ENCODE results near the gene MRPS12.

GRCh38 chr19:38929929-38930775 lies 592 bp upstream of the MRPS12 start, which contains the start of gene SARS2:
- TF ChIP-seq, protein P1, sequence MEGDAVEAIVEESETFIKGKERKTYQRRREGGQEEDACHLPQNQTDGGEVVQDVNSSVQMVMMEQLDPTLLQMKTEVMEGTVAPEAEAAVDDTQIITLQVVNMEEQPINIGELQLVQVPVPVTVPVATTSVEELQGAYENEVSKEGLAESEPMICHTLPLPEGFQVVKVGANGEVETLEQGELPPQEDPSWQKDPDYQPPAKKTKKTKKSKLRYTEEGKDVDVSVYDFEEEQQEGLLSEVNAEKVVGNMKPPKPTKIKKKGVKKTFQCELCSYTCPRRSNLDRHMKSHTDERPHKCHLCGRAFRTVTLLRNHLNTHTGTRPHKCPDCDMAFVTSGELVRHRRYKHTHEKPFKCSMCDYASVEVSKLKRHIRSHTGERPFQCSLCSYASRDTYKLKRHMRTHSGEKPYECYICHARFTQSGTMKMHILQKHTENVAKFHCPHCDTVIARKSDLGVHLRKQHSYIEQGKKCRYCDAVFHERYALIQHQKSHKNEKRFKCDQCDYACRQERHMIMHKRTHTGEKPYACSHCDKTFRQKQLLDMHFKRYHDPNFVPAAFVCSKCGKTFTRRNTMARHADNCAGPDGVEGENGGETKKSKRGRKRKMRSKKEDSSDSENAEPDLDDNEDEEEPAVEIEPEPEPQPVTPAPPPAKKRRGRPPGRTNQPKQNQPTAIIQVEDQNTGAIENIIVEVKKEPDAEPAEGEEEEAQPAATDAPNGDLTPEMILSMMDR (IDR thresholded peaks at IDR 0.05; ENCODE audit: insufficient read depth, low read length, poor library complexity, severe bottlenecking), result peak; percentile 100
- TF ChIP-seq EZH2phosphoT487 (conservative IDR thresholded peaks at IDR 0.05; ENCODE audit: low read length), result no peak
